22Rv1 (cell line): ENCODE data around the gene MYRIP.

Source experiments
- ZFX ChIP-seq: fragments of 450-650 bp; IDR thresholded peaks from 2 replicates; pipeline ENCODE4 v1.6.1; 2017; ENCODE audit warnings: antibody characterized with exemption, borderline replicate concordance
- TF ChIP-seq, protein P1 (sequence below): fragments of 450-650 bp; IDR thresholded peaks from 2 replicates; pipeline ENCODE4 v1.5.1; 2017; ENCODE audit warnings: mild to moderate bottlenecking

DNA sequence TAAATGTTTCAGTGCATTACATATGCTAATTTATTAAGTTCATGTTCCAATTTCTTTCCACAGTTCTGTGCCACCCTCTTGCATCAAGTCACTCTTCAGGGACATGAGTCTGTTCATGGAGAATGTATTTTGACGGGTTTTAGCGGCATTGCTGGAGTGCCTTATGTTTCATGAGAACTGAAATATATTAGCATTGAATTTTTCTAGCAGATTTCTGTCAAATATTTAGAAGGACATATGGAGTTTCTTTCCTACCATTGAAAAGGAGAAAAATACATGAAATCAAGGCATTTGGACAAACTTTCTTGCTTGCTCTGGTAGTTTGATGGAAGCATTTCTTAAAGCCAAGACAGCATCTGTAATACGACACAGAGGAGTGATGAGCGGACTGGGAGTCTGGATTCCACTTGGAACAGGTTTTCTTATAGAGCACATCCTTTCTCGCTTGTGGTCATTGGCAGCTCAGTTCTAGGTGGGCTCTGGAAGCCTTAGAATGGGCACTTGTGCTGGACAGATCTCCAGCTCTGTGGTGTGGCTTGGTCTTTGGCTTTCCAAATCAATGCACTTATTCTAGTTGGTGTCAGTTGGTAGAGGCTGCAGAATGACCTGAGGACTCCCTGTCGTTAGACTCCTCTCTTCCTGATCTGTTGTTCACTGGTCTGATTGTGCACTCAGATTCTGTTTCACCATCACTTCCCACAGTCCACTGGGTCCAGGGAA lies 415.5 kb downstream of the MYRIP start:
- TF ChIP-seq, protein P1, sequence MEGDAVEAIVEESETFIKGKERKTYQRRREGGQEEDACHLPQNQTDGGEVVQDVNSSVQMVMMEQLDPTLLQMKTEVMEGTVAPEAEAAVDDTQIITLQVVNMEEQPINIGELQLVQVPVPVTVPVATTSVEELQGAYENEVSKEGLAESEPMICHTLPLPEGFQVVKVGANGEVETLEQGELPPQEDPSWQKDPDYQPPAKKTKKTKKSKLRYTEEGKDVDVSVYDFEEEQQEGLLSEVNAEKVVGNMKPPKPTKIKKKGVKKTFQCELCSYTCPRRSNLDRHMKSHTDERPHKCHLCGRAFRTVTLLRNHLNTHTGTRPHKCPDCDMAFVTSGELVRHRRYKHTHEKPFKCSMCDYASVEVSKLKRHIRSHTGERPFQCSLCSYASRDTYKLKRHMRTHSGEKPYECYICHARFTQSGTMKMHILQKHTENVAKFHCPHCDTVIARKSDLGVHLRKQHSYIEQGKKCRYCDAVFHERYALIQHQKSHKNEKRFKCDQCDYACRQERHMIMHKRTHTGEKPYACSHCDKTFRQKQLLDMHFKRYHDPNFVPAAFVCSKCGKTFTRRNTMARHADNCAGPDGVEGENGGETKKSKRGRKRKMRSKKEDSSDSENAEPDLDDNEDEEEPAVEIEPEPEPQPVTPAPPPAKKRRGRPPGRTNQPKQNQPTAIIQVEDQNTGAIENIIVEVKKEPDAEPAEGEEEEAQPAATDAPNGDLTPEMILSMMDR: no peak
- TF ChIP-seq ZFX: no peak
